HG03108 (cell line): ENCODE measurements around the gene HNRNPF.
"Not testable (repeated sequence)": the region's sequence is repeated elsewhere in the genome, so short reads cannot be mapped to it uniquely, and the experiment has no call there.

Experiments used
- ATAC-seq: cut with Tn5 transposase; IDR thresholded peaks from one replicate; pipeline ENCODE4 v1.9.1; 2021; ENCODE audit warnings: moderate library complexity; ENCODE audit not compliant: unreplicated experiment

The HNRNPF gene

GRCh38 chr10:43408710-43409384 is at the start of gene HNRNPF:
Gene HNRNPF (minus strand): TSS chr10:43409186. CDS start chr10:43387884, 21,302 bp downstream.
- peak; percentile 65 for ATAC-seq

- no peak for ATAC-seq
Measured at GRCh38 chr10:43458227-43458626, 49.2 kb upstream of the HNRNPF start.

GRCh38 chr10:43456561-43456960 is 47.6 kb upstream of the HNRNPF start:
- not testable (repeated sequence) for ATAC-seq

- ATAC-seq: not testable (repeated sequence)
Measured at GRCh38 chr10:43454025-43454424, 45.0 kb upstream of the HNRNPF start.

GRCh38 chr10:43453266-43453831 is 44.4 kb upstream of the HNRNPF start:
- no peak for ATAC-seq

- no peak for ATAC-seq
Measured at GRCh38 chr10:43452356-43452914, 43.4 kb upstream of the HNRNPF start.

GRCh38 chr10:43448742-43449141 is 39.8 kb upstream of the HNRNPF start:
- ATAC-seq: no peak

GRCh38 chr10:43446219-43447017 is 37.4 kb upstream of the HNRNPF start:
- not testable (repeated sequence) for ATAC-seq

- no peak for ATAC-seq
Measured at GRCh38 chr10:43444897-43445466, 36.0 kb upstream of the HNRNPF start.

- ATAC-seq: no peak
Measured at GRCh38 chr10:43444323-43444722, 35.3 kb upstream of the HNRNPF start.

GRCh38 chr10:43440463-43441134 is 31.6 kb upstream of the HNRNPF start:
- ATAC-seq: no peak

- no peak for ATAC-seq
Measured at GRCh38 chr10:43437141-43437870, 28.3 kb upstream of the HNRNPF start.

- ATAC-seq: peak; percentile 96
Measured at GRCh38 chr10:43436291-43437140, 27.5 kb upstream of the HNRNPF start, which contains the start of gene ZNF487. Gene ZNF487 (plus strand): TSS chr10:43437111. CDS start chr10:43475814, 38,703 bp downstream.

GRCh38 chr10:43430926-43431663 is 22.1 kb upstream of the HNRNPF start:
- ATAC-seq: no peak

GRCh38 chr10:43427166-43427825 is 18.3 kb upstream of the HNRNPF start:
- ATAC-seq: no peak

- ATAC-seq: not testable (repeated sequence)
Measured at GRCh38 chr10:43426476-43426875, 17.5 kb upstream of the HNRNPF start.

GRCh38 chr10:43424416-43424815 is 15.4 kb upstream of the HNRNPF start:
- no peak for ATAC-seq

- not testable (repeated sequence) for ATAC-seq
Measured at GRCh38 chr10:43421944-43422343, 13.0 kb upstream of the HNRNPF start.
